Fibroblast of upper back skin (primary cell): ENCODE data around the gene FGD3.
A peak's percentile ranks its signal among the peaks of the same experiment; 100 is the strongest.

ENCODE experiments used
- DNase-seq: peaks from one replicate; pipeline ENCODE4 v3.0.0-alpha.2; 2013

The FGD3 gene

GRCh38 chr9:92954886-92955285 is 7.6 kb downstream of the FGD3 start:
- no peak for DNase-seq

GRCh38 chr9:92960561-92961290 is 13.4 kb downstream of the FGD3 start:
- no peak for DNase-seq

- DNase-seq, result no peak
These were observed 14.4 kb downstream of the FGD3 start for GRCh38 chr9:92961627-92962302.

- no peak for DNase-seq
These were observed 15.0 kb downstream of the FGD3 start for GRCh38 chr9:92962303-92962649.

- DNase-seq, result no peak
These were observed 15.5 kb downstream of the FGD3 start for GRCh38 chr9:92962846-92963245.

GRCh38 chr9:92963831-92964606 is 16.7 kb downstream of the FGD3 start:
- no peak for DNase-seq

- DNase-seq, result no peak
These were observed 17.3 kb downstream of the FGD3 start for GRCh38 chr9:92964607-92965060.

- DNase-seq, result no peak
These were observed 17.9 kb downstream of the FGD3 start for GRCh38 chr9:92965061-92965758.

GRCh38 chr9:92965759-92966517 is 18.6 kb downstream of the FGD3 start:
- DNase-seq, result no peak

- DNase-seq, result no peak
These were observed 19.1 kb downstream of the FGD3 start for GRCh38 chr9:92966518-92966800.

GRCh38 chr9:92968081-92968480 is 20.8 kb downstream of the FGD3 start:
- no peak for DNase-seq

GRCh38 chr9:92969516-92970466 is 22.5 kb downstream of the FGD3 start:
- no peak for DNase-seq

GRCh38 chr9:92970467-92970923 is 23.2 kb downstream of the FGD3 start:
- DNase-seq, result peak; percentile 5

GRCh38 chr9:92971121-92971520 is 23.8 kb downstream of the FGD3 start:
- DNase-seq, result no peak

- no peak for DNase-seq
These were observed 24.5 kb downstream of the FGD3 start for GRCh38 chr9:92971776-92972175.

GRCh38 chr9:92973700-92974099 is 26.4 kb downstream of the FGD3 start:
- DNase-seq, result no peak

GRCh38 chr9:92974161-92974661 is 26.9 kb downstream of the FGD3 start:
- DNase-seq, result no peak

- no peak for DNase-seq
These were observed 27.7 kb downstream of the FGD3 start for GRCh38 chr9:92974761-92975755.

GRCh38 chr9:92976431-92976830 is 29.1 kb downstream of the FGD3 start:
- DNase-seq, result no peak

GRCh38 chr9:92977279-92977678 is 30.0 kb downstream of the FGD3 start:
- DNase-seq, result no peak
